Activated CD8-positive, alpha-beta T cell treated with anti-CD3 and anti-CD28 coated beads, Interleukin-2, amount 10 ng/mL, durations not matched to agents 7 days and 5 days (primary cell): ENCODE results near the gene SHLD2. TPM values are rescaled to one million over a fixed set of nuclear protein-coding genes. Genes with fewer than 3 reads are reported as not detected.
"Not testable (repeated sequence)": the region's sequence is repeated elsewhere in the genome, so short reads cannot be mapped to it uniquely, and the experiment has no call there.

Experiments used
- ATAC-seq: fragments of 150-1000 bp; cut with Tn5 transposase; one replicate; pipeline ENCODE4 v1.10.0; 2021; ENCODE audit warnings: moderate library complexity
- CTCF ChIA-PET: fragments of 350-600 bp; sonication (Branson Sonifier 250); formaldehyde crosslinking; loops from one replicate; lab custom pipeline; 2021; ENCODE audit warnings: antibody characterized with exemption; lab: Charles Lee
- POLR2A ChIA-PET: fragments of 350-600 bp; sonication (Branson Sonifier 250); formaldehyde crosslinking; loops from one replicate; lab custom pipeline; 2021; ENCODE audit warnings: antibody characterized with exemption; lab: Charles Lee
- DNase-seq: peaks from one replicate; pipeline ENCODE4 v3.0.0-alpha.2; 2020
- H3K27ac Mint-ChIP-seq: one replicate; pipeline ENCODE4 v1.8.0; 2021; ENCODE audit warnings: mild to moderate bottlenecking, mixed read lengths
- H3K27me3 Mint-ChIP-seq: one replicate; pipeline ENCODE4 v1.8.0; 2021; ENCODE audit warnings: low read depth, mixed read lengths
- H3K36me3 Mint-ChIP-seq: one replicate; pipeline ENCODE4 v1.8.0; 2021; ENCODE audit warnings: low read depth, mixed read lengths
- H3K4me1 Mint-ChIP-seq: one replicate; pipeline ENCODE4 v1.8.0; 2021; ENCODE audit warnings: low read depth, mixed read lengths
- H3K4me3 Mint-ChIP-seq: one replicate; pipeline ENCODE4 v1.8.0; 2021; ENCODE audit warnings: mild to moderate bottlenecking, mixed read lengths
- H3K9me3 Mint-ChIP-seq: one replicate; pipeline ENCODE4 v1.8.0; 2022; ENCODE audit warnings: mixed read lengths; ENCODE audit not compliant: insufficient read depth
- total RNA-seq, 2 experiments: library from RNA; stranded (reverse); gene quantifications; one replicate each; pipeline ENCODE4 v1.2.3, GENCODE V29; 2021

SHLD2 gene
- total RNA-seq, 2 experiments from 2014 or later = 34.2 to 36.8 TPM

- H3K27ac Mint-ChIP-seq, H3K36me3 Mint-ChIP-seq, CTCF ChIA-PET, H3K9me3 Mint-ChIP-seq, POLR2A ChIA-PET, H3K4me3 Mint-ChIP-seq, H3K4me1 Mint-ChIP-seq, ATAC-seq, DNase-seq, H3K27me3 Mint-ChIP-seq: not testable (repeated sequence)
These were observed 56.5 kb downstream of the SHLD2 start for GRCh38 chr10:87151516-87151915.

- CTCF ChIA-PET, H3K27me3 Mint-ChIP-seq, H3K9me3 Mint-ChIP-seq, H3K4me3 Mint-ChIP-seq, H3K27ac Mint-ChIP-seq, H3K4me1 Mint-ChIP-seq, DNase-seq, H3K36me3 Mint-ChIP-seq, ATAC-seq: not testable (repeated sequence)
- POLR2A ChIA-PET = interaction anchor here (0.7 kb wide), 1 partner anchor 282 kb away, joined by 3 read pairs; no protein-coding TSS in a partner anchor
These were observed 61.8 kb downstream of the SHLD2 start for GRCh38 chr10:87156841-87157240.

GRCh38 chr10:87157821-87158220, 62.8 kb downstream of the SHLD2 start:
- DNase-seq, H3K9me3 Mint-ChIP-seq, ATAC-seq, CTCF ChIA-PET, H3K4me1 Mint-ChIP-seq, H3K4me3 Mint-ChIP-seq, H3K27ac Mint-ChIP-seq, H3K36me3 Mint-ChIP-seq, H3K27me3 Mint-ChIP-seq, POLR2A ChIA-PET: not testable (repeated sequence)

- CTCF ChIA-PET, DNase-seq, H3K36me3 Mint-ChIP-seq, POLR2A ChIA-PET, H3K27ac Mint-ChIP-seq, H3K4me1 Mint-ChIP-seq, H3K27me3 Mint-ChIP-seq, H3K9me3 Mint-ChIP-seq, H3K4me3 Mint-ChIP-seq, ATAC-seq: not testable (repeated sequence)
These were observed 67.8 kb downstream of the SHLD2 start for GRCh38 chr10:87162703-87163293.

- H3K4me3 Mint-ChIP-seq, H3K27me3 Mint-ChIP-seq, H3K36me3 Mint-ChIP-seq, POLR2A ChIA-PET, H3K9me3 Mint-ChIP-seq, CTCF ChIA-PET, ATAC-seq, DNase-seq, H3K27ac Mint-ChIP-seq, H3K4me1 Mint-ChIP-seq: not testable (repeated sequence)
These were observed 68.4 kb downstream of the SHLD2 start for GRCh38 chr10:87163414-87163813.

- ATAC-seq, CTCF ChIA-PET, H3K36me3 Mint-ChIP-seq, H3K4me3 Mint-ChIP-seq, H3K27ac Mint-ChIP-seq, H3K4me1 Mint-ChIP-seq, H3K9me3 Mint-ChIP-seq, DNase-seq, POLR2A ChIA-PET, H3K27me3 Mint-ChIP-seq: not testable (repeated sequence)
These were observed 74.9 kb downstream of the SHLD2 start for GRCh38 chr10:87169857-87170256.

- H3K36me3 Mint-ChIP-seq, DNase-seq, POLR2A ChIA-PET, CTCF ChIA-PET, H3K27me3 Mint-ChIP-seq, H3K9me3 Mint-ChIP-seq, H3K27ac Mint-ChIP-seq, H3K4me1 Mint-ChIP-seq, ATAC-seq, H3K4me3 Mint-ChIP-seq: not testable (repeated sequence)
These were observed 75.7 kb downstream of the SHLD2 start for GRCh38 chr10:87170705-87171104.

GRCh38 chr10:87171670-87172069, 76.7 kb downstream of the SHLD2 start:
- H3K4me3 Mint-ChIP-seq, H3K9me3 Mint-ChIP-seq, ATAC-seq, H3K27ac Mint-ChIP-seq, CTCF ChIA-PET, H3K27me3 Mint-ChIP-seq, POLR2A ChIA-PET, DNase-seq, H3K36me3 Mint-ChIP-seq, H3K4me1 Mint-ChIP-seq: not testable (repeated sequence)

- H3K4me3 Mint-ChIP-seq, POLR2A ChIA-PET, DNase-seq, H3K27me3 Mint-ChIP-seq, H3K27ac Mint-ChIP-seq, ATAC-seq, CTCF ChIA-PET, H3K9me3 Mint-ChIP-seq, H3K4me1 Mint-ChIP-seq, H3K36me3 Mint-ChIP-seq: not testable (repeated sequence)
These were observed 77.2 kb downstream of the SHLD2 start for GRCh38 chr10:87172178-87172577.

- CTCF ChIA-PET, H3K27ac Mint-ChIP-seq, H3K4me3 Mint-ChIP-seq, ATAC-seq, DNase-seq, H3K27me3 Mint-ChIP-seq, H3K9me3 Mint-ChIP-seq, POLR2A ChIA-PET, H3K4me1 Mint-ChIP-seq: not testable (repeated sequence)
- H3K36me3 Mint-ChIP-seq = peaks cover 13% of the 10 kb centered on the region
These were observed 82.6 kb downstream of the SHLD2 start for GRCh38 chr10:87177587-87177986.

- H3K27ac Mint-ChIP-seq, DNase-seq, CTCF ChIA-PET, POLR2A ChIA-PET, H3K4me3 Mint-ChIP-seq, H3K4me1 Mint-ChIP-seq, ATAC-seq, H3K9me3 Mint-ChIP-seq, H3K27me3 Mint-ChIP-seq: not testable (repeated sequence)
- H3K36me3 Mint-ChIP-seq = peaks cover 53% of the 10 kb centered on the region
These were observed 89.4 kb downstream of the SHLD2 start for GRCh38 chr10:87184421-87184820.

GRCh38 chr10:87186016-87186415, 91.0 kb downstream of the SHLD2 start:
- H3K27me3 Mint-ChIP-seq, POLR2A ChIA-PET, H3K9me3 Mint-ChIP-seq, CTCF ChIA-PET, H3K4me3 Mint-ChIP-seq, H3K4me1 Mint-ChIP-seq, DNase-seq, H3K27ac Mint-ChIP-seq, ATAC-seq: not testable (repeated sequence)
- H3K36me3 Mint-ChIP-seq = peaks cover 52% of the 10 kb centered on the region

- H3K27ac Mint-ChIP-seq, H3K27me3 Mint-ChIP-seq, H3K9me3 Mint-ChIP-seq, DNase-seq, ATAC-seq, H3K4me1 Mint-ChIP-seq, POLR2A ChIA-PET, H3K4me3 Mint-ChIP-seq, CTCF ChIA-PET: not testable (repeated sequence)
- H3K36me3 Mint-ChIP-seq = peaks cover 55% of the 10 kb centered on the region
These were observed 92.6 kb downstream of the SHLD2 start for GRCh38 chr10:87187573-87187972.
